Muscle of back (tissue), 11 donors: ENCODE results near the gene ALX4. TPM values are rescaled to one million over a fixed set of nuclear protein-coding genes. Genes with fewer than 3 reads are reported as not detected.
A peak's percentile ranks its signal among the peaks of the same experiment; 100 is the strongest.

Experiments used
- DNase-seq, 3 donors: peaks; one replicate each; pipeline versions ENCODE4 v3.0.0 to v3.0.0-alpha.2; 2013
- polyA plus RNA-seq, 10 donors: library from polyadenylated mRNA; unstranded; fragments of 120-200 nt; gene quantifications; one replicate each; pipeline ENCODE4 v1.2.1, GENCODE V29; 2013; ENCODE audit not compliant: insufficient read length in 10 of 10

Gene ALX4
- polyA plus RNA-seq, 10 donors: 1.3 to 3.4 (median 2.2) TPM

DNA sequence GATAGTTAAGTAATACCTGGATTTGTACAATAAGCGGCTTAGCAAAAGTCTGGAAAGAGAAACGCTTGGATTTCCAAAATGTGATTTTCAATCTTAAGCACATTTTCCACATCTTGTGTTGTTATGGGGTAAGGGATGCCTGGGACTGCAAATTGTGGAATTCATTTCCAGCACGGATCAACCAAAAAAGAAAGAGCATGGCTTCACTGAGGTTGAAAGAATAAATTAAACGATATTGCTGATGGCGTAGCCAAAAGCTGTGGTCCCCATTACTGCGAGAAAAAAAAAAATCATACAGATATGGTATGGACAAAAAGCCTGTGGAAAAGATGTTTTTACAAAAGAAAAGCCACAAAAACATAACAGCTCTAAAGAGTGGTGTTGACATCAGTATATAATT lies 26.0 kb upstream of the ALX4 start:
- DNase-seq: no peak

DNA sequence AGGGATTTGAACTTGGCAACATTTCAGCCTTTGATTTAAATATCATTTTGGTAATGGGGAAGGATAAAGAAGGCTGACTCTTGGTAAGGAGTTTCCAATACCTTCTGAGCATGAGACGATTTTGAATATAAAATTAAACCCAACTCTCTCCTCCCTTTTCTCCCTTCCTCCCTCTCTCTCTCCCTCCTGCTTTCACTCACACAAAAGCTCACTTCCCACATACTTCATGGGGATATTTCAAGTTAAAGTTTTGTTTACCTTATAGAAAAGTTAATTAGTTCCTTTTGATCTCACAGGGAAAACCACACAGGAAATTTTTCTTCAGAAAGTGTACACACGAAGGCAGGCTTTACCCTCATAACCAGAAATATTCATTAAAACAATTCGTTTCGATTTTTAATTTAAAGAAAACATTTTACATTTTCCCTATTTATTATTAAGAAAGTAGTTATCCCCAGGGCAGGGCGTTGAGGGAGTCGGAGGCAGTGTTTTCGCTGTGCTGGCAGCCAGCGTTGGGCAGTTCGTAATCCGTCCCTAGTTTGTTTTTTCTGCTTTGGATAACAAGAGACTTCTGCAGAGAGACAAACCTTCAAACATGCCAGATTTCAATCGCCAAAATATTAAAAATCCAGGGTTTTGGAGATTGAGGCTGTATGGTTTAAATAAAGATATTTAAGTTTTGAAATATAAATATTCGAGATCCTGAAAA lies 25.3 kb upstream of the ALX4 start:
- DNase-seq: no peak

DNA sequence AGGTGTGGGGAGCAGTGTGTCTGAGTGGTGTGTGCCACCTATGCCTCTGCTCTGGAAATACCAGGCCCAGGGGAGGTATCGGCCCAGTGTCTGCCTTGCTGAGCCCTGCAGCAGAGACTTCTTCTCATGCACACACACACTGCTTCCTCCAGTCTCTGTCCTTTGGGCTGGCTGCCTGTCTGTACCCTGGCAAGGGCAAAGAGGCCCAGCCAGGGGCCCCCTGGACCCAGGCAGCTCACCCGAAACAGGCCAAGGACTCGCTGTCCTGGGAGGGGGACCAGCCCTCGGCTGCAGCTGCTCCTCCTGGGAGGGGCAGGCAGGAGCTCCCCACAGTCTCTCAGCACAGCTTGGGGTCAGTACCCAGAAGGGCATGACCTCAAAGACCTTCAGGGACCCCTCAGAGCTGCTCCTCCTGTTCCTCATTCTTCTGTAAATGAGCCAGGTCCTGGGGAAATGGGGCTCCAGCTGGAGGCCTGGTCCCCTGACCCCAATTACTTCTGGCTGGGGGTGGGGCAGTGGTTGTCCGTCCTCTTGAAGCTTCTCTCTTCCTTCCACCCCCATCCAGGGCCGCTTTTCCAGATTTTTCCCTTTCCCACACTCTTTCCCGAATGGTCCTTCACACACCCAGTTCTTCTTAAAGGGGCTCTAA lies 24.5 kb upstream of the ALX4 start:
- no peak for DNase-seq

DNA sequence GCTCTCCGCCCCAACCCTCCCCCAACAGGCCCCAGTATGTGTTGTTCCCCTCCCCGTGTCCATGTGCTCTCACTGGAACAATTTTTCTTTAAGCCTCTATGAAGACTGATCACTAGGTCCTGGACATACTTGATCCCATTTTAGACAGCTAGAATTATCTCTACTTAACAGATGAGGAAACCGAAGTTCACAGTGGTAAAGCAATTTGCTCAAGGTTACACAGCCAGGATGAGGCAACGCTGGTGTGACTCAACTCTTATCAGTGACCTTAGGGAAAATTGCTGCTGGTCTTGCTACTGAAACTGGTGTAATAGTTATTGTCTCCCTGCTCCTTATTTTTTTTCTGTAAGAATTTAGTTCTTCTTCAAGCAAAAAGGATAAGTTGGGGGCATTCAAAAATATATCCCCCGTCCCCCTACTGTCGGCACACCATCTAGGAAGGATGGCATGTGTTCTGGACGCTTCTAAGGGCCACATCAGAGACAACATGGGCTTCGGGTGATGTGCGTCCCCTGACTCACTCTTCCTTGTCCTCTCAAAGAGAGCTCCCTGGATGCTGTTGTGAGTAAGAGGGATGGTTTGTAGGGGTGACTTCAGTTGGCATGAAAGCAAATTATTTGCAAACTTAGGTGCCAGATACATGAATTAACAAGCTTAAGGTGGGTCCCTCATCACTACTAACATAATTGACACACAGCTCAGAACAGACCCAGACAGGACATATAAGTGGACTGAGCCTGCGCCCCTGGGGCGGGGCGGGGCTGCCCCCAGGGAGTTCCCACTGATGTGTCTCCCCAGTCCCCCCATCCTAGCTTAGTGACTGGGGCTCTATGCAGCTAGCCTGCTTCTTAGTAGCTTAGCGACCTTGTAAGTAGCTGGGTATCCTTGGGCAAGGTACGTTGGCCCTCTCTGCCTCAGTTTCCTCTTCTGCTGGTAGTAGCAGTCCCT lies 23.6 kb upstream of the ALX4 start:
- no peak for DNase-seq

DNA sequence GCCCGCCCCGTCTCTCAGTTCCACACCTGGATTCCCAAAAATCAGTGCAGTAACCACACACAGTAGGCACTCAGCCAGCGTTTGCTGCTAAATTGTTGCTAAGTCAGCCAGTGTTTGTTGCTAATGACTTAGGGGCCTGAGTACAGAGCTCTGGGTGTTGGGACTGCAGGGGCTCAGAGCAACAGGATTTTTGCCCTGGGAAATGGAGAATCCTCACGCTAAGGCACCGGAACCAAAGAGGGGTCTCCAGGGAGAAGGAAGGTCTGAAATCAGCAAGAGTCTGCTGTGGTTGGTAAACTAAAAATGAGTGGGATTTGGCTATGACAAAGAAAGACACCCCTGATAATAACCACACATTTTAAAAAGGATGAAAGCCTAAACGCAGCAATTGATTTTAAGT lies 22.7 kb upstream of the ALX4 start:
- no peak for DNase-seq

DNA sequence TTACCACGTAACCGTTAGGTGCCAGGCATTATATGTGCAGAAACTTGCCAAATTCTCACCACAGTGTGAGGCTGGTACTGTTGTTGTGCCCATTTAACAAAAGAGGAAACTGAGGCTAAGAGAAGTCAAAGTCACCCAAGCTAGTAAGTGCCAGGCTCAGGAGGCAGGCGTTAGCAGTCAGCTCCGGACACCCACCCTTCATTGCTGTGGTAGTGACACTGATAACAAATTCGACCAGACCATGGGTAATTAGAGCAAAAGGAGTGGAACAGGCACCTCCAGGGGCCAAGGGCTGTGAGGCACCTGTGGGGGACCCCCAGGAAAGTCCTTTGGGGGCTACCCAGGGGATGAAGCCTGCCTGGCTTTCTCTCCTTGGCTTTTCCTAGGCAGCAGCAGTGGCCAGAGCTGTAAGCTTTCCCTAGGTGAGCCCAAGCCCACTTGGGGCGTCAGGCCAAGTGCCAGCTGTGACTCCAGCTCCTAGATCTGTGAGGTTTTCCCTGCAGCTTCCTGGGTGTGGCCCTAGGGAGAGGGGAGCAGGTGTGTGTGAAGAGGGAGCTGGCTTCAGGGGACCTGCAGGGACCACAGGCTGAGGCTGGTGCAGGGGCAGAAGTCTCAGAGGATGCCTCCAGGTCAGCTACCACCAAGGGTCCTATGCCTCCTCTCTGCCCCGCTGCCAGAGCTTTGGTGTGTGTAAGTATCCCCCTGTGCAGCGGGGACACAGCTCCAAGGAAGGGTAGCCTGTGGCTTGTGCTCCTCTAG lies 19.7 kb upstream of the ALX4 start:
- no peak for DNase-seq

DNA sequence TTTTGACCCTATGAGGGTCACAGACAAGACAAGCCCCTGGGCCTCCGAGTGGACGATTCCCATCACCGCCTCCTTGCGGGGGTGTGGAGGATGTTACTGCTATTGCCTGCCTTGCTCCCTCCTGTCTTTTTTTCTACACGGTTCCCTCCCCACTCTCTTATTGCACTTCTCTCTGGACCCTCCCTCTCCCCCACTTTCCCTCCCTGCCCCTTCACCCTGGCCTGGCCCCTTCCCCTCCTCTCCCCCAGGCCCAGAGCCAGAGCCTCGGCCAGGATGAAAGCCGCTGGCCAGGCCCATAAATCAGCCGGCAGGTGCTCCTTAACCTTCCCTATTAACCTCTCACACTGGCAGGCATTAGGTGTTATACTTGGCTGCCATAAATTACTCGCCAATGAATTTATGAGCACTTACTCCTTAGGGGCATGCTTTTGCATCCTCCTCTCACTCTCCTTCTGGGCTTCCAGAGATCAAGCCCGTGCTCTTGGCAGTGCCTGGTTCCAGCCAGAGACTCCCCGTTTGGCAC lies 18.3 kb upstream of the ALX4 start:
- no peak for DNase-seq

DNA sequence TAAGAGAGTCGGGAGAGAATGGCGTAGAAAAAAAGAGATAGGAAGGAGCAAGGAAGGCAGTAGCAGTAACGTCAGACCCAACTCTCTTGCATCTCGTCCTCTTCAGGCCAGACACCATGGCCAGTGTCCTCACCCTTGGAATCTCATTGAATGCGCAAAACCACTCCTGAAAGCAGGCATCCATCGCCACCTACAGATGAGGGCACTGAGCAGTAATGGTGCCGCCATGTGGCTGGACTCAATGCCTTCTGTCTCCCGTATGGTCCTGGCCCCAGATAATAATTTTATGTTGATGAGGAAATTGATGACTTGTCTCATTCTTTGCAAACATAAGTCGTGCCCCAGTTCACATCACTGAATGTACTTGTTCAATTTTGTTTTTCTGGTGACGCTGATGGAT lies 17.8 kb upstream of the ALX4 start:
- DNase-seq: no peak

DNA sequence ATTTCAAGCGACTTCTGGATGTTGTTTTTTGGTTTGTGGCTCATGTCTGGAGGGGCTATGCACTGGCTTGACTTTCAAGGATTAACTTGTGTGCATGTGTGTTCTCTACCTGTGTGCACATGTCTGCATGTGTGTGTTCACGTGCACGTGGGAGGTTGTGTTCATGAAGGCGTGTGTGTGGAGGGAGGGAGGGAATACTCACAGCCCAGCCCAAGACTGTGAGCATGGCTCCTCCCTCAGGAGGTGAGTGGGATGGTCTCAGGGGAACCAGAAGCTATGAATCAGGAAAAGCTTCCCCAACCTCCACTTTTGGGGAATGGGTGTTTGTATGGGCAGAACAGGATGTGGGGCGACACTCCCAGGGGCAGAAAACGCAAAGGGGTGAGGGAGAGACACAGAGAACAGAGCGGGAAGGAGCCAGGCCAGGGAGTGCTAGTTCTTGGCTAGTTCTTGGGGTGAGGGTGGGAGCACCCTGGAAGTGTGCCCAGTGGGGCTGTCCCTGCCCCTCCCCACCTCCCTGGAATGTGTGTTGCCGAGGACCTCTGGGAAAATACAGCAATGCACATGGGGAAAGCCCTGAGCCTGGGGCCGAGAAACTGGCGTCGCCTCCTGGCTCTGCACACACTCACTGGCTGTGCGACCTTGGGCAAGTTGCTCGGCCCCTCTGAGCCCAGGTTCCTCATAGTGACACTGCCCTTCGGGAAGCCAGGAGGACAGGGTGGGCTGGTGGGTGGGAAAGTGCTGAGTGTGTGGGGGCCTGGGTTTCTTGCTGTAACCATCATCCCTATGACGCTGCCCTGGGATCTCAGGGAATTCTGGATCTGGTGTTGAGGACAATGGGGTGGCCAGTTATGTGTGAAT lies 16.9 kb upstream of the ALX4 start:
- DNase-seq: no peak

DNA sequence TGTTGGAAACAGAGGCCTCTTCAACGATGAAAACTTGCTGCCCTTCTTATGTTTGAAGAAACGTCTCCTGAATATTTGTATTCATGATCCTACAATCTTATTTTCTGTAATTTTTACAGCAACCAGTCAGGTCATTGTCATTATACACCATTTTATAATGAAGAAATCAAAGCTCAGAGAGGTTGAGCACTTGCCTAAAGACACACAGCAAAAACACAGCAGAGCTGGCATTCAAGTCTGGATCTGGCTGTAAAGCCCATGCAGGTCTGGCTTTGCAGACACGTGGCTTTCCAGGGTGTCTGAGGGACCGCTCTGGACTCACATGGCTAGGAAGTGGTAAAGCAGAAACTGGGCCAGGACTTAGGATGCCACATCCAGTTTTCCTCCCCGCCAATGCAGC lies 15.8 kb upstream of the ALX4 start:
- DNase-seq: no peak

DNA sequence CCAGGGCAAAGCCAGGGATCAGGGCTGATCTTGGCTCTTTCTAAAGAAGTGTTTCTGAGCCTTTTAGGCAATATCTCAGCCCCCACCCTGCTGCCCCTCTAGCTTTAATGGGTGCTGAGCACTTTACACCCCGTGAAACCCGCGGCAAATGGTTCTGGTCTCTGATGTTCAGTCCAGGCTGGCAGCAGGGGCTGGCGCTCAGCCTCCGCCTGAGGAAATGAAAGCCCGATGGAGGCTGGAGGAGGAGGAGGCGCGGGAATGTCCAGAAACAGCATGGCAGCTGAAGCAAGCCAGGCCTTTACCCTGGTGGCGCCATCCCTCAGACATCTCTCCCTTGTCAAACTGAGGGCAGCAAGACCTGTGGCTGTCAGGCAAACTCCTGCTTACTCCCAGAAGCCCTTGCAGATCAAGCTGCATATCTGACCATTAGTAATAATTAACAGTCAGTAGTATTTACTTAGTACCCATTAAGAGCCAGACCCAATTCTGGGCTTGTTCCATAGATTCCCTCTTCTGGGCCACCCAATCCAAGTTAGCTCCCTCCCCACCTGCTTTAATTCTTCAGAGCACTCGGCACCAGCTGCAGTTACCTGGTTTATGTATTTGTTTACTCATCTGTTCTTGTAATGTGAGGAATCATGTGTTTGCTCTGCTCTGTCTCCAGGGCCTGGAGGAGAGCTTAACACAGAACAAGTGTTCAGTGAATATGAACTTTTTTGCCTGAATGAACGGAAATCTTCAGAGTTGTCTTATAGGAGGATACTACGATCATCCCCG lies 15.0 kb upstream of the ALX4 start:
- no peak for DNase-seq

DNA sequence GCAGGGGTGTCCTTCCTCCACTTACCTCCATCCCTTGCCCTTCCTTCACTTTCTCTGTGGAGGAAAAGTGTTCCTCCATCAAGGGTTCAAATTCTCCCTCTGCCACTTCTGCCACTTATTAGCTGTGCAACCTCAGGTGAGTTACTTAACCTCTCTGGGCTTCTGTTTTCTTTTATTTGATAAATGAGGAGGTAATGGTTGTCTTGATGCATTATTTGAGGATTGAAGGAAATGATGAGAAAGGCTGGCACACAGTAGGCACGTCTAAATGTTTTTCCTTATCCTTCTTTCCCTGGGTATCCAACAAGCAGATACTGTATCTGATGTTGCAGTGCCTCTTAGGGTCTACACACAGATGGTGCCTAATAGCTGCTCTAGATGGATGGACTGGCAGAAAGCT lies 14.3 kb upstream of the ALX4 start:
- DNase-seq: no peak

DNA sequence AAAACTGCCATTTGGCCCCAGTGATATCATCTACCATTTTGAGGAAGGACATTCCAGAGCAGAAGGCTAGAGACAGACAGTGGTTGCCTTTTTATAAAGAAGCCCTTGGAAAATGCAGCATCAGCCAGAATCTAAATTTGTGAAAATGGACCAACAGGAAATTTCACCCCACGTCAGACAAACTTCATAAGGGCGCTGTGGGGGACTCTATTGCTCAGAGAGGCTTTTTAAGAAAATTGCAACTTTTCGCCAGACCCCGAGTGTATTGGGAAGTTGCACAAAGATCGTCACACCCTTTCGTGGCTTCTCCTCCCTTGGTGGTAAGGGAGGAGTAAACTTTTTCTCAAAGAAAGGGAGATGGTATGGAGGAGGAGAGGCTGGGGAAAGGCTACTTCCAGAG lies 12.3 kb upstream of the ALX4 start:
- no peak for DNase-seq

DNA sequence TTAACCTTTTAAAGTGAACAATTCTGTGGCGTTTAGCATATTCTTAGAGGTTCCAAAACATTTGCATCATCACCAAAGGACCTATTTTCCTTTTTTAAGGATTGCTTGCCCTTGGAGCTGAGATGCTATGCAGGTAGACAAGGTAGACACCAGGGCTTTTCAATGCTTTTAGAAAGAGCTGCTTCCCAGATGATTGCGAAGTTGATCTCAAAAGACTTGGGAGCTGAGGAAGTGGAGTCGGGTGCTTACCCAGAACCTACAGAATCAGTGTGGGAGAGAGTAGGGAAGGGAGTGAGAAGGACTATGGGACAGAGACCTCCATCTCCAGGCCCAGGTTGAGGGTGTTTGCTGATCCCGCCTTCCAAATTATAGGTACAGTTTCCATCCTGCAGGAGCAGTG lies 11.1 kb upstream of the ALX4 start:
- DNase-seq: no peak

DNA sequence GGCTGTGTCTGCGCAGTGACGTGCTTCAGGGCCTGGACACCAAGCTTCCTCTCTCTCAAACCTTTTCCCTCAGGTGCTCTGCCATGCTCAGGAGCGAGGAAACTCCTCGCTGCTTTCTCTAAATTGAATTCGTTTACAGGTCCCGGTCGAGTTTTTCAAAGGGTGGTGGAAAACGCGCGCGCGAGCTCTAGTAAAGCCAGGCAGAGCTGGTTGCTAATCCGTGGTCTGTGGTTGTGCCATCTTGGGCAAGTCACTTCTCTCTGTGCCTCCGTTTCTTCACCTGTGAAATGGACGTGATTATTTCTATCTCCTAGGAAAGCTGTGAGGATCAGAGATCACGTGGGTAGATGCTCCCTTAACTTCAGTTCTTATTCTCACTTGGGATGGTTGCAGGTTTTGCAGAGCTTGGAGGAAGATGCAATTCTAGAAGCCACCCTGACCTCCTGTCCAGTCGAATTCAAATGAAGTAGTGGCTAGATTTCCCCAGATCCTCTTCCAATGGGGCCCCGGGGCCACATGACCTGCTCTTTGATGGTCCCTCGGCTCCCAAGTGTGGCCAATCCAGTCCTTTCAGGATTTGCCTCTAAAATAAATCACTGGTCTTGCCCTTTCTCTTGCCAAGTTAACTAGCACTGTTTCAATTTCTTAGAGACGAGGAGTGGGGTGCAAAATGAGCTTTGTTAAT lies 10.5 kb upstream of the ALX4 start:
- no peak for DNase-seq

DNA sequence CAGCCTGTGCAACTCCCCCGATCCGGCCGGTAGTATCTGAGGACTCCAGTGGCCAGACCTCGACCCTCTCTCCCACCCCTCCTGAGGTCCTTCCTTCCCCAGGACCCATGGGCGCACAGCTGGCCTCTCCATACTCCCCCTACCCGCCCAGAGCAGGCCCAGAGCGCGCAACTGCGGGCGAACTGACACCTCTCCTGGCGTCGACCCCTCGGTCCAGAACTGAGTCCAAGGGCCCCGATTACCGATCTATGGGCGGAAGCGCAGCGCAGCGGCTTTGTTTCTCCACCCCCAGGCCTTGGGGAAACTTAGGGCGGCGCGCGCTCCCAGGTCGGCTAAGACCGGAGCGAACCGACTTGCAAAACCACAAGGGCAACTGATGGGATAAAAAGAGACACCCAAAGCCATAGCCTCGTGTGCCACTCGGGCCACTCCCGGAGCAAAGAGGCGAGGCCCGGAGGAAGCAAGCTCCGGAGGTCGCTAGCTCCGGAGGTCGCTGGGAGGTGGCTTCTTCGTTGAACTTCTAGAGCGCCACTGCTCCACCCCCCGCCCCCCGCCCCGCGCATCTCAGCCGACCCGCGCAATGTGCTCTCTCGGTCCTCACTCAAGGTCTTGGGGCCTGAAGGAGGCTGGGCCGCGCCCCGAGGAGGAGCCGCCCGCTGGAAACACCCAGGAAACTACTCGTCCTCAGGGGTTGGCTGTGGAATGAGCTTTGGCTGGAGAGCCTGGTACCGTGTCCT lies 9.8 kb upstream of the ALX4 start:
- DNase-seq: peak in 1 of 3 donors; percentile 63

DNA sequence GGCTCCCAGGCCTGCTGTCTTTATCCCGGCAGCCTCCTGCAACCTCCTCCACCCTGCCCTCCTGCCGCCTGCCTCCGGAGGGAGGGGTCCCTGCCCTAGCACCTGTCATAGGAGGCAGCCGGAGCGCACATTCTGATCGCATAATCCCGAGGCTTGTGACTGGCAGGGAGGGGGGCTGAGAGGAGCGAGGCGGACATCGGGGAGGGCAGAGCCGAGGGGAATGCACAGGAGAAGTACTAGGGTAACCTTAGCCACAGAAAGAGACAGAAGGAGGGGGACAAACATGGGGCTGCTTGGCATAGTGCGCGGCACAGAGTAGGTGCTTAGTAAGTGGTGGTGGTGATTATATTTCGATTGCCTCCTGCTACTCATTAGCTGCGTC lies 9.2 kb upstream of the ALX4 start:
- peak in 2 of 3 donors; percentile 41 to 45 for DNase-seq

DNA sequence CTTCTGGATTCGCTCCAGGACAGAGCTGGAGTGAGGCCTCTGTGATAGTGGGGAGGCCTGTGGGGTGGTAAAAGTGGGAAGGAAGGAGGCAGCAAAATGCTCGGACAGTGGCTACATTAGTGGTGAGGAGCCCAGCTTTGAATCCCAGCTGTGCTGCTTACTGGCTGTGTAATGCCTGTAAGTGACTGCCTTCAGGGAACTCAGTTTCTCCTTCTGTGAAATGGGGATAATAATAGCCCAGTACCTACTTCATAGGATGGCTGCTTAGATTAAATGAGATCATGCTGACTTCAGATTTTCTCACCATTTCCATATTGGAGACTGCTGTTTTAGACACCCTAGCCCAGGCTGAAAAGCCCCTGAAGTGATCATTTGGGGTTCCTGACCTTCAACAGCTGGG lies 8.4 kb upstream of the ALX4 start:
- no peak for DNase-seq
